ENCODE data around the gene MLNR.

The MLNR gene

GRCh38 chr13:49234741-49235140 lies 14.6 kb downstream of the MLNR start:
- Histone ChIP-seq H3K36me3 (ENCODE audit: control insufficient read depth, low read depth, low read length) (no peaks in the 10 kb centered on the region), H3K27me3 (ENCODE audit: control insufficient read depth, insufficient read depth, low read length) (no peaks in the 10 kb centered on the region), H3K4me1 (ENCODE audit: control insufficient read depth, low read depth, low read length) (no peaks in the 10 kb centered on the region), H3K4me3 (ENCODE audit: low read length) (no peak overlapping the region), H3K9ac (ENCODE audit: low read length) (no peak overlapping the region), H3K27ac (ENCODE audit: low read length) (no peak overlapping the region), H3K9me3 (ENCODE audit: control insufficient read depth, low read depth, low read length) (no peaks in the 10 kb centered on the region)

DNA sequence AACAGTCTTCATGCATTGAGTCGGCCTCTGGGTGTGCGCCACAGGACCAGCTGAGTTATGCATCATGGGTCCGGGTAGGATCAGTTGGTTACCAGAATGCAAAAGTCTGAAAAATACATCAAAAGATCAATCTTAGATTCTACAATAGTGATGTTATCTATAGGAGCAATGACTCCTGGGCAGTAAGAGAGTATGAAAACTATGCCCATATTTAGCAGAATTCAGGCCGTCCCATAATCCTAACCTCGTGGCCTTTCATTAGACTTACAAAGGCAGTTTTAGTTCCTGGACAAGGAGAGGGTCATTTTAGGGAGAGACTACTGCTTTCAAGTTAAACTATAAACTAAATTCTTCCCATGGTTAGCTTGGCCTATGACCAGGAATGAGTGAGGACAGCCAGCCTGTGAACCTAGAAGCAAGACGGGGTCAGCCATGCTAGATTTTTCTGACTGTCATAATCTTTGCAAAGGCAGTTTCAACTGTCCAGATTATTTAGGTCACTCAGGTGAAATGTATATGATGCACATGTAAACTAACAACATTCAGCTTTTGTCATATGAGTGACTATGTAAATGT lies 15.8 kb downstream of the MLNR start:
- H3K27ac ChIP-seq (ENCODE audit: low read length), result no peak overlapping the region
- H3K4me3 ChIP-seq (ENCODE audit: low read length), result no peak overlapping the region
- no peak overlapping the region for H3K9ac ChIP-seq (ENCODE audit: low read length)
- H3K27me3 ChIP-seq (ENCODE audit: control insufficient read depth, insufficient read depth, low read length), result no peaks in the 10 kb centered on the region
- H3K4me1 ChIP-seq (ENCODE audit: control insufficient read depth, low read depth, low read length), result no peaks in the 10 kb centered on the region
- no peaks in the 10 kb centered on the region for H3K36me3 ChIP-seq (ENCODE audit: control insufficient read depth, low read depth, low read length)
- no peaks in the 10 kb centered on the region for H3K9me3 ChIP-seq (ENCODE audit: control insufficient read depth, low read depth, low read length)

DNA sequence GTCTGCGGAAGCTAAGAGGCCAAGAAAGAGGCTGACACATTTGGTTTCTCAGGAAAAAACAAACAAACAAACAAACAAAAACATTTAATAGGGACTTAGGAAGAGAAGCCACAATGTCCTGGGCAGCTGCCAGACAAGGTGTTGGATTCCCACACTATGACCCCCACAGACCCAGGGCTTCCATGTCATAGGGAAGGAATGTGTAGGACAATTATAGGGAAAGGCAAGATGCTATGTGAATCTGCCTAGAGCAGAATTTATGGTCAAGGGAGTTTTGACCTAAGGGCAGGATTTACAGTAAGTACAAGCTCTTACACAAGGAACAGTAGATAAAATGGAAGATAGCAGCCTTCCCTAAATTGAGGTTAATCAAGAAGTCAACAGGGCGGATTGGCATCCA lies 18.5 kb downstream of the MLNR start:
- no peaks in the 10 kb centered on the region for H3K27me3 ChIP-seq (ENCODE audit: control insufficient read depth, insufficient read depth, low read length)
- H3K4me1 ChIP-seq (ENCODE audit: control insufficient read depth, low read depth, low read length), result no peaks in the 10 kb centered on the region
- H3K4me3 ChIP-seq (ENCODE audit: low read length), result no peak overlapping the region
- no peaks in the 10 kb centered on the region for H3K9me3 ChIP-seq (ENCODE audit: control insufficient read depth, low read depth, low read length)
- no peaks in the 10 kb centered on the region for H3K36me3 ChIP-seq (ENCODE audit: control insufficient read depth, low read depth, low read length)
- no peak overlapping the region for H3K27ac ChIP-seq (ENCODE audit: low read length)
- no peak overlapping the region for H3K9ac ChIP-seq (ENCODE audit: low read length)

- H3K4me3 ChIP-seq (ENCODE audit: low read length), result no peak overlapping the region
- no peaks in the 10 kb centered on the region for H3K4me1 ChIP-seq (ENCODE audit: control insufficient read depth, low read depth, low read length)
- no peaks in the 10 kb centered on the region for H3K27me3 ChIP-seq (ENCODE audit: control insufficient read depth, insufficient read depth, low read length)
- no peak overlapping the region for H3K27ac ChIP-seq (ENCODE audit: low read length)
- H3K36me3 ChIP-seq (ENCODE audit: control insufficient read depth, low read depth, low read length), result no peaks in the 10 kb centered on the region
- H3K9me3 ChIP-seq (ENCODE audit: control insufficient read depth, low read depth, low read length), result no peaks in the 10 kb centered on the region
- H3K9ac ChIP-seq (ENCODE audit: low read length), result no peak overlapping the region
Measured at GRCh38 chr13:49240017-49240416, 19.9 kb downstream of the MLNR start.

DNA sequence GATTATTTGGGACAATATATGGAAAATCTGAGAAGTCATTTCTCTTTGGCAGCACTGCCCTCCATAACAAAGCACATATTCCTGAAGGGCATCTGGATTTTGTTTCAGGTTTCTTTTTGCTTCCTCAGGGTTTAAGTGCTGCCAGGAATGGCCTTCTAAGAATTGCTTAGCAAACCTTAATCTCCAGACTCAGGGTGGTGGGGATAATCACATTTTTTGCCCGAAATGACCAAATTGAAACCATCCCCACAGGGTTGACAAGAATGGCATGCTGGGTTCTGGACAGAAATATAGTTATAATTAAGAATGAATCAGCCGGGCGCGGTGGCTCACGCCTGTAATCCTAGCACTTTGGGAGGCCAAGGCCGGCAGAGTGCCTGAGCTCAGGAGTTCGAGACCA lies 21.2 kb downstream of the MLNR start:
- H3K4me1 ChIP-seq (ENCODE audit: control insufficient read depth, low read depth, low read length), result no peaks in the 10 kb centered on the region
- H3K9me3 ChIP-seq (ENCODE audit: control insufficient read depth, low read depth, low read length), result no peaks in the 10 kb centered on the region
- no peaks in the 10 kb centered on the region for H3K36me3 ChIP-seq (ENCODE audit: control insufficient read depth, low read depth, low read length)
- H3K27ac ChIP-seq (ENCODE audit: low read length), result no peak overlapping the region
- H3K9ac ChIP-seq (ENCODE audit: low read length), result no peak overlapping the region
- no peak overlapping the region for H3K4me3 ChIP-seq (ENCODE audit: low read length)
- no peaks in the 10 kb centered on the region for H3K27me3 ChIP-seq (ENCODE audit: control insufficient read depth, insufficient read depth, low read length)

DNA sequence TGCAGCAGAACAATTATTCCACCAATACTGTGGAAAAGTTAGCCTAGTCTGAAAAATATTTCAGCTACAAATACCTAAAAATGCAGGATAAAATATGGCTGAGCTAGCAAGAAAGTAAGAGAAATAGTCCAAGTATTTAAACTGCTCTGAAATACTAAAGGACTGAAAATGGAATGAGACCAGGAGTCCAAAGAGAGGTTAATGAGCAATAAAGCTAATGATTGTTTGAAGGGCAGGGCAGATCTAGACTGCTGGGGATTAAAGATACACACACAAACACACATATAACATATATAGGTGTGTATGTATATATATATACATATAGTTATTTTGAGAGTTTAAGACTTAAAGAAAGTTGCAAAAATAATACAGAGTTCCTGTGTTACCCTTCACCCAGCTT lies 25.0 kb downstream of the MLNR start:
- Histone ChIP-seq H3K4me1 (ENCODE audit: control insufficient read depth, low read depth, low read length) (peaks cover 3% of the 10 kb centered on the region), H3K4me3 (ENCODE audit: low read length) (no peak overlapping the region), H3K36me3 (ENCODE audit: control insufficient read depth, low read depth, low read length) (no peaks in the 10 kb centered on the region), H3K9ac (ENCODE audit: low read length) (no peak overlapping the region), H3K9me3 (ENCODE audit: control insufficient read depth, low read depth, low read length) (no peaks in the 10 kb centered on the region), H3K27me3 (ENCODE audit: control insufficient read depth, insufficient read depth, low read length) (no peaks in the 10 kb centered on the region), H3K27ac (ENCODE audit: low read length) (no peak overlapping the region)

DNA sequence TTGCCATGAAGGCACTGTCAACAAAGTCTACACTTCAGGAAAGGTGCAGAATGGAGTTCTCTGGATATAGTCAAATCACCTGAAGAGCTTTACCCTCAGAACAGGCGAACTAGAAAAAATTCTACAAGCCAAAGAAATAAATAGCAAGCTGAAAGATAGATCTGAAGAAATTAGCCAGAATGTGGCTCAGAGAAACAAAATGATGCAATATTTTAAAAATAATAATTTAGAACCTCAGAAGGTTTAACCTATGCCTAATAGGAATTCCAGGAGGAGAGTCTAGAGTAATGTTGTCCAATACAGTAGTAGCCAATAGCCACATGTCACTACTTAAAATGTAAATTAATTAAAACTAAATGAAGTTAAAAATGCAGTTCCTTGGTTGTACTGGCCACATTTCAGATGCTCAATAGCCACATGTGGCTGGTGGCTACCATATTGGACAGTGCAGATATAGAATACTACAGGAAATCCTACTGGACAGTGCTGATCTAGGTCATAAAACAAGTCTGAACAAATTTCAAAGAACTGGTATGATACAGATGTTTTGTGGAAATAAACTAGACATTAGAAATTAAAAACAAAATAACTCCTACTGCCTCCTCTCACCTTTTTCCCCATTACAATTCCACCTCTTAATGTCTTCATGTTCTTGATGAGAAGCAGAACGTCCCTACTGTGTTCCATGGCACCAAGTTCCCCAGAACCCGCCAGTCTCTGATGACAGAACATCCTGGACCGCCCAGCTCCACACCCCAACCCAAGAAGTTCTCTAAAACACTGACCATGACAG lies 26.9 kb downstream of the MLNR start:
- no peak overlapping the region for H3K27ac ChIP-seq (ENCODE audit: low read length)
- H3K27me3 ChIP-seq (ENCODE audit: control insufficient read depth, insufficient read depth, low read length), result no peaks in the 10 kb centered on the region
- peak overlapping the region; percentile 75 for H3K9ac ChIP-seq (ENCODE audit: low read length)
- no peaks in the 10 kb centered on the region for H3K9me3 ChIP-seq (ENCODE audit: control insufficient read depth, low read depth, low read length)
- peak overlapping the region; percentile 75 for H3K4me3 ChIP-seq (ENCODE audit: low read length)
- H3K4me1 ChIP-seq (ENCODE audit: control insufficient read depth, low read depth, low read length), result peaks cover 3% of the 10 kb centered on the region
- no peaks in the 10 kb centered on the region for H3K36me3 ChIP-seq (ENCODE audit: control insufficient read depth, low read depth, low read length)

DNA sequence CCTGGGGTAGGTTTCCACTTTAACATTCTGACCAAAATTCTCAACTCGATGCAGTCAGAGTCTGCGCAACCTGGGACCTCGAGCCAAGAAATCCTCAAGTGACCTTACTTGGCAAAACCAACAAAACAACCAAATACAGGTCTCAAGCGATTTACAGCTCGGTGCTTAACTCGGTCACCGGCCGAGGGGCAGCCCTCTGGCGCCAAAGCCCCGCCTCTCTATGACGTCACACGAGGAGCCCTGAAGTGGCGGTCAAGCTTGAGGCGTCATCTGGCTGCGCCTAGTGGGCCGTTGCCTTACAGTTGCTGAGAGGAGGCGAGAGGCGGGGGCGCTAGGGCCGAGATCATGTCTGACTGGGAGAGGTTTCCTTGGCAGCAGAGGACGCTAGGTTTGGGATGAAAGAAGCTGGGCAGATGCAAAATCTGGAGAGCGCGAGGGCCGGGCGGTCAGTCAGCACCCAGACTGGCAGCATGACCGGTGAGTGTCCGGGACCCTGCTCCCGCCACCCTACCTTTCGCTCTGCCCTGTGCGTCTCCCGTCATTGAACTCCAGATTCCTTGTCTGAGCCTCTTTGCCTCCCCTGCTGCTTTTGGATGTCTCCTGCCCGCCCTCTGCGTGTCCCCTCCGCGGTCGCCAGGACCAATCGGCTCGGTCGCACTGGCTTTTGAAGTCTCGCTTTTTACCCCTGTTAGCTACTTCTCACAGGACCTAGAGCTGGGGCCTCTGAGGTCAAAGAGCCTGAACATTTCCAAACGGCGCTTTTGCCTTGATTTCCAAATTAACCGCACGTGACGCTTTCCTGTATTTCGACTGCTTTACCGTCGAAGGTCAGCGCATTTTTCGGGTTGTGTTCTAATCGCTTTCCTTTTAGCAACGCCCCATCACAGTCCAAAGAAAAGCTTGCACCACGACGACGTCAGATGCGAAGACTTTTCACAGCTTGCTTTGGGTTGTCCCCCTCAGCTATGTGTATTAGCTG lies 27.8 kb downstream of the MLNR start, which contains the start of gene CDADC1:
Gene CDADC1, plus strand, starts transcription at position 283 of the 979 bp plus-strand sequence. Its CDS starts 113 bp downstream, at position 396.
- Histone ChIP-seq H3K27me3 (ENCODE audit: control insufficient read depth, insufficient read depth, low read length) (no peaks in the 10 kb centered on the region), H3K9me3 (ENCODE audit: control insufficient read depth, low read depth, low read length) (no peaks in the 10 kb centered on the region), H3K4me3 (ENCODE audit: low read length) (peak within 1 kb of the TSS; percentile 75), H3K4me1 (ENCODE audit: control insufficient read depth, low read depth, low read length) (peaks cover 3% of the 10 kb centered on the region), H3K36me3 (ENCODE audit: control insufficient read depth, low read depth, low read length) (no peaks in the 10 kb centered on the region), H3K27ac (ENCODE audit: low read length) (no peak within 1 kb of the TSS), H3K9ac (ENCODE audit: low read length) (peak within 1 kb of the TSS; percentile 75)

GRCh38 chr13:49248622-49249002 lies 28.5 kb downstream of the MLNR start:
- Histone ChIP-seq H3K4me1 (ENCODE audit: control insufficient read depth, low read depth, low read length) (peaks cover 3% of the 10 kb centered on the region), H3K9me3 (ENCODE audit: control insufficient read depth, low read depth, low read length) (no peaks in the 10 kb centered on the region)

GRCh38 chr13:49251326-49251725 lies 31.2 kb downstream of the MLNR start:
- Histone ChIP-seq H3K4me3 (ENCODE audit: low read length) (no peak overlapping the region), H3K27me3 (ENCODE audit: control insufficient read depth, insufficient read depth, low read length) (no peaks in the 10 kb centered on the region), H3K27ac (ENCODE audit: low read length) (no peak overlapping the region), H3K36me3 (ENCODE audit: control insufficient read depth, low read depth, low read length) (peaks cover 2% of the 10 kb centered on the region), H3K9me3 (ENCODE audit: control insufficient read depth, low read depth, low read length) (no peaks in the 10 kb centered on the region), H3K9ac (ENCODE audit: low read length) (no peak overlapping the region), H3K4me1 (ENCODE audit: control insufficient read depth, low read depth, low read length) (peaks cover 3% of the 10 kb centered on the region)

More at GRCh38 chr13:49248622-49249002, 28.5 kb downstream of the MLNR start:
- Histone ChIP-seq H3K27ac (ENCODE audit: low read length) (no peak overlapping the region), H3K9ac (ENCODE audit: low read length) (peak overlapping the region; percentile 75), H3K27me3 (ENCODE audit: control insufficient read depth, insufficient read depth, low read length) (no peaks in the 10 kb centered on the region), H3K36me3 (ENCODE audit: control insufficient read depth, low read depth, low read length) (no peaks in the 10 kb centered on the region), H3K4me3 (ENCODE audit: low read length) (peak overlapping the region; percentile 75)

DNA sequence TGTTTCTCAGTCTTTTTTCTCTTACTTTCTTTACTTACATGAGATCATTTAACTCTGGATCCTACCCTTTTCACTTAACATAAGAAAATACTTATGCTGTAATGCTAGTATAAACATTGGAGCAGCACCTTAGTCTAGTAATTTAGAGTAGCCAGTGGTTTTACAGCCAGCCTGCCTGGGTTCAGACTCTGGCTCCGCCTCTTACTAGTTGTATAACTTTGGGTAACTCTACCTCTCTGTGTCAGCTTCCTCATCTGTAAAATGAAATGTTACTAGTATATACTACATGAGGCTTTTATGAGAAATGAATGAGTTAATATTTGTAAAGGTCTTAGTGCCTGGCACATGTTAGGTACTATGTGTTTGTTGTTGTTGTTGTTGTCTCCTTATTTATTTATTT lies 33.2 kb downstream of the MLNR start:
- no peaks in the 10 kb centered on the region for H3K9me3 ChIP-seq (ENCODE audit: control insufficient read depth, low read depth, low read length)
- no peak overlapping the region for H3K9ac ChIP-seq (ENCODE audit: low read length)
- peaks cover 3% of the 10 kb centered on the region for H3K36me3 ChIP-seq (ENCODE audit: control insufficient read depth, low read depth, low read length)
- no peak overlapping the region for H3K27ac ChIP-seq (ENCODE audit: low read length)
- H3K27me3 ChIP-seq (ENCODE audit: control insufficient read depth, insufficient read depth, low read length), result no peaks in the 10 kb centered on the region
- peaks cover 3% of the 10 kb centered on the region for H3K4me1 ChIP-seq (ENCODE audit: control insufficient read depth, low read depth, low read length)
- no peak overlapping the region for H3K4me3 ChIP-seq (ENCODE audit: low read length)
